Measurements from ENCODE around the gene CDCP2. TPM values are rescaled to one million over a fixed set of nuclear protein-coding genes. Genes with fewer than 3 reads are reported as not detected.

CDCP2 gene
- polyA plus RNA-seq, 2 of the 4 experiments (the other 2 are of a cell fraction) = not detected

GRCh38 chr1:54144366-54144765 lies 8.4 kb downstream of the CDCP2 start:
- Histone ChIP-seq H3K4me1 (no peaks in the 10 kb centered on the region), H3K9me3 (no peaks in the 10 kb centered on the region), H3K4me3 (no peak overlapping the region), H3K4me2 (no peak overlapping the region), H3K27ac (no peak overlapping the region)
- ATAC-seq (no peak), FAIRE-seq (no peak), DNase-seq (ENCODE audit: low read depth in 1 of 2, low spot score in 1 of 2) (no peak)
- 90% methylated on average over 6 of the region's 11 CpGs for whole genome bisulfite sequencing (ENCODE audit: missing lambda C conversion rate)
- ChIA-PET POLR2A (no interaction called here), CTCF (interaction anchor here (0.6 to 1.4 kb wide), 3 partner anchors 75 to 345 kb away, joined by 3 to 6 read pairs (median 4); no protein-coding TSS in a partner anchor)
- TF ChIP-seq, protein P1, sequence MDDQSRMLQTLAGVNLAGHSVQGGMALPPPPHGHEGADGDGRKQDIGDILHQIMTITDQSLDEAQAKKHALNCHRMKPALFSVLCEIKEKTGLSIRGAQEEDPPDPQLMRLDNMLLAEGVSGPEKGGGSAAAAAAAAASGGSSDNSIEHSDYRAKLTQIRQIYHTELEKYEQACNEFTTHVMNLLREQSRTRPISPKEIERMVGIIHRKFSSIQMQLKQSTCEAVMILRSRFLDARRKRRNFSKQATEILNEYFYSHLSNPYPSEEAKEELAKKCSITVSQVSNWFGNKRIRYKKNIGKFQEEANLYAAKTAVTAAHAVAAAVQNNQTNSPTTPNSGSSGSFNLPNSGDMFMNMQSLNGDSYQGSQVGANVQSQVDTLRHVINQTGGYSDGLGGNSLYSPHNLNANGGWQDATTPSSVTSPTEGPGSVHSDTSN (IDR thresholded peaks at IDR 0.05) = no peak
- TF ChIP-seq HOXB5 (CRISPR knock-in tag; IDR thresholded peaks at IDR 0.05) (no peak), CEBPB (IDR thresholded peaks at IDR 0.05) (no peak)

DNA sequence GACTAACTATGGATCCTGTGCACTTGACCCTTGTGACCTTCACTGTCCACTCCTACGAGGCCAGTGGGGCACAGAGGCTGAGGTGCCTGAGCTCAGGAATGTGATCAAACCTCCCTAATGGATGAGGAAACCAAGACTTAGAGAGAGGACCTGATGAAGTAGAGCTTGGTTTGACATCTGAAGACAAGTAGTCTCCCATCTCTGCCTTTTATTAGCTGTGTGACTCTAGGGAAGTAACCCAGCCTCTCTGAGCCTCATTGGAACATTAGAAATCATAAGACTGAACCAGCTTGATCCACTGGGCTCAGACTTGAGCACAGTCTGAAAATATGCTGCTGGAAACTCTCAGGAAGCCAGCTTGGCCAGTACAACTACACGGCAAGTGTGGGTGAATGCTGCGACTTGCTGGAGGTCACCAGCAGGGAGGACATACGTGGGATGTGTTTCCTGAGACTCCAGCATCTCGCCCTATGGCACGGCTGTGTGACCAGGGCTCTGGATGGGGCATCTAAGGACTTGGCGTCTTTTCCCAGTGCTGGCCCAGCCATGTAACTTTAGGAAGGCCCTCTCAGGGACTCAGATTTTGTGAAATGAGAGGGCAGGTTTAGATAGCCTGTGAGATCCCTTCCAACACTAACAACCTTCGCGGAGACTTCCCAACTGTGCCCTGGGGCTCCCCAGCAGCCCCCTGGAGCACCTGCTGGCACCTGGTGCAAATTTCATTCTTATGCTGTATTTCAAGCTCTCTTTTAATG lies 10.5 kb downstream of the CDCP2 start:
- WGBS (ENCODE audit: missing lambda C conversion rate) = 84% methylated on average over 8 of the region's 9 CpGs
- DNase-seq (ENCODE audit: low read depth in 1 of 2, low spot score in 1 of 2) (no peak), ATAC-seq (no peak), FAIRE-seq (no peak)
- no peaks in the 10 kb centered on the region for H3K9me3 ChIP-seq
- H3K4me2 ChIP-seq = no peak overlapping the region
- ChIA-PET POLR2A (no interaction called here), CTCF (interaction anchor here (1.2 kb wide), 1 partner anchor 21 kb away, joined by 3 read pairs; no protein-coding TSS in a partner anchor)
- H3K27ac ChIP-seq = no peak overlapping the region
- H3K4me3 ChIP-seq = no peak overlapping the region
- H3K4me1 ChIP-seq = no peaks in the 10 kb centered on the region
- no peak for TF ChIP-seq FOSB (CRISPR knock-in tag; IDR thresholded peaks at IDR 0.05)
- no peak for TF ChIP-seq FOSL2 (IDR thresholded peaks at IDR 0.05)
- TF ChIP-seq FOSL2 (CRISPR knock-in tag; IDR thresholded peaks at IDR 0.05) = no peak
- TF ChIP-seq, protein P2, sequence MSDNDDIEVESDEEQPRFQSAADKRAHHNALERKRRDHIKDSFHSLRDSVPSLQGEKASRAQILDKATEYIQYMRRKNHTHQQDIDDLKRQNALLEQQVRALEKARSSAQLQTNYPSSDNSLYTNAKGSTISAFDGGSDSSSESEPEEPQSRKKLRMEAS (IDR thresholded peaks at IDR 0.05) = no peak
- no peak for TF ChIP-seq NR3C1 (IDR thresholded peaks at IDR 0.05)
- TF ChIP-seq, protein P1 (IDR thresholded peaks at IDR 0.05) = no peak
- no peak for TF ChIP-seq KDM1A (IDR thresholded peaks at IDR 0.05; ENCODE audit: low read depth)
- no peak for TF ChIP-seq CHD2 (IDR thresholded peaks at IDR 0.05; ENCODE audit: low read length, partially characterized antibody)
- TF ChIP-seq RNF2 (IDR thresholded peaks at IDR 0.05; ENCODE audit: borderline replicate concordance, low read depth) = no peak
- no peak for TF ChIP-seq ELK1 (IDR thresholded peaks at IDR 0.05; ENCODE audit: low read depth, low read length)
- no peak for TF ChIP-seq RARB (CRISPR knock-in tag; IDR thresholded peaks at IDR 0.05)
- no peak for TF ChIP-seq CHD4 (IDR thresholded peaks at IDR 0.05; ENCODE audit: borderline replicate concordance)
- no peak for TF ChIP-seq EHMT2 (IDR thresholded peaks at IDR 0.05; ENCODE audit: low read depth)
- TF ChIP-seq NPAS2 (CRISPR knock-in tag; IDR thresholded peaks at IDR 0.05; ENCODE audit: borderline replicate concordance) = no peak
- TF ChIP-seq TFCP2L1 (CRISPR knock-in tag; IDR thresholded peaks at IDR 0.05) = no peak
- no peak for TF ChIP-seq MYC (IDR thresholded peaks at IDR 0.05; ENCODE audit: borderline replicate concordance, low read length)
- no peak for TF ChIP-seq POLR2AphosphoS2 (conservative IDR thresholded peaks at IDR 0.05; ENCODE audit: low read length)

GRCh38 chr1:54139711-54140110 lies 13.1 kb downstream of the CDCP2 start:
- WGBS (ENCODE audit: missing lambda C conversion rate) = 88% methylated on average over 8 of the region's 12 CpGs
- ATAC-seq = no peak
- no peak overlapping the region for H3K4me2 ChIP-seq
- no peak for FAIRE-seq
- TF ChIP-seq HDAC2 (IDR thresholded peaks at IDR 0.05) = no peak
- no peak for TF ChIP-seq GATA3 (IDR thresholded peaks at IDR 0.05; ENCODE audit: borderline replicate concordance)
- TF ChIP-seq CBX2 (IDR thresholded peaks at IDR 0.05; ENCODE audit: borderline replicate concordance, low read depth) = no peak
- no peak for TF ChIP-seq POLR2AphosphoS2 (conservative IDR thresholded peaks at IDR 0.05; ENCODE audit: low read length)
- 0 out of 3 replicates have a peak, but pooled peaks cover 3% of the 10 kb centered on the region for H3K4me1 ChIP-seq
- no peaks in the 10 kb centered on the region for H3K9me3 ChIP-seq
- ChIA-PET POLR2A (no interaction called here), CTCF (interaction anchor here (1.5 to 2.1 kb wide), 2 partner anchors 10 to 350 kb away, joined by 3 to 10 read pairs; no protein-coding TSS in a partner anchor)
- H3K4me3 ChIP-seq = no peak overlapping the region
- H3K27ac ChIP-seq = no peak overlapping the region
- no peak for DNase-seq (ENCODE audit: low read depth in 1 of 2, low spot score in 1 of 2)

Data from A549 (cell line).